ENCODE results near the gene MRM3.
"Not testable (repeated sequence)": the region's sequence is repeated elsewhere in the genome, so short reads cannot be mapped to it uniquely, and the experiment has no call there.

The MRM3 gene

GRCh38 chr17:781805-782731, at the start of gene MRM3, which contains the start of gene GLOD4:
MRM3 (plus strand) TSS chr17:782353; CDS start chr17:782379, 26 bp downstream.
GLOD4 (minus strand) TSS chr17:782280; CDS start chr17:782255, 25 bp downstream.
- DNase-seq, result peak; percentile 73

- no peak for DNase-seq
These were observed 49.0 kb upstream of the MRM3 start for GRCh38 chr17:732902-733720.

- DNase-seq, result no peak
These were observed 48.4 kb upstream of the MRM3 start for GRCh38 chr17:733743-734142.

- DNase-seq, result no peak
These were observed 44.5 kb upstream of the MRM3 start for GRCh38 chr17:737561-738113.

- no peak for DNase-seq
These were observed 41.7 kb upstream of the MRM3 start for GRCh38 chr17:740240-741017.

GRCh38 chr17:742147-742793, 39.9 kb upstream of the MRM3 start:
- no peak for DNase-seq

GRCh38 chr17:743139-743538, 39.0 kb upstream of the MRM3 start:
- DNase-seq, result no peak

GRCh38 chr17:744937-745336, 37.2 kb upstream of the MRM3 start:
- DNase-seq, result no peak

GRCh38 chr17:745406-745805, 36.7 kb upstream of the MRM3 start:
- no peak for DNase-seq

- DNase-seq, result no peak
These were observed 36.0 kb upstream of the MRM3 start for GRCh38 chr17:746181-746580.

GRCh38 chr17:746783-747629, 35.1 kb upstream of the MRM3 start:
- DNase-seq, result no peak

GRCh38 chr17:748604-749003, 33.5 kb upstream of the MRM3 start:
- DNase-seq, result not testable (repeated sequence)

GRCh38 chr17:749359-749758, 32.8 kb upstream of the MRM3 start:
- not testable (repeated sequence) for DNase-seq

GRCh38 chr17:750431-751037, 31.6 kb upstream of the MRM3 start:
- DNase-seq, result no peak

GRCh38 chr17:751269-752001, 30.7 kb upstream of the MRM3 start:
- no peak for DNase-seq

GRCh38 chr17:752002-752619, 30.0 kb upstream of the MRM3 start, which contains the start of gene GEMIN4:
GEMIN4 (minus strand) TSS chr17:752264; CDS start chr17:752142, 122 bp downstream.
- peak; percentile 89 for DNase-seq

GRCh38 chr17:752620-753219, 29.4 kb upstream of the MRM3 start:
- peak; percentile 26 for DNase-seq

- no peak for DNase-seq
These were observed 28.7 kb upstream of the MRM3 start for GRCh38 chr17:753418-753817.
